Panc1 (cell line): Measurements from ENCODE around the gene AKR1C2. TPM values are rescaled to one million over a fixed set of nuclear protein-coding genes. Genes with fewer than 3 reads are reported as not detected.
"Not testable (repeated sequence)": the region's sequence is repeated elsewhere in the genome, so short reads cannot be mapped to it uniquely, and the experiment has no call there.

Experiments used
- ATAC-seq: fragments of 200-7000 bp; cut with Tn5 transposase; 2 replicates; pipeline ENCODE4 v1.9.1; 2020; ENCODE audit warnings: mild to moderate bottlenecking, moderate library complexity
- Bru-seq: library from RNA; stranded (reverse); fragments of 400-500 nt; gene quantifications from one replicate; lab custom pipeline; 2021; lab: Mats Ljungman, UMichigan
- BruChase-seq, 2 experiments: library from RNA; stranded (reverse); fragments of 400-500 nt; gene quantifications; one replicate each; lab custom pipeline; 2021; lab: Mats Ljungman, UMichigan
- BruUV-seq: library from RNA; stranded (reverse); fragments of 400-500 nt; replicated peaks from 2 replicates; lab custom pipeline; 2021; lab: Mats Ljungman, UMichigan
- CTCF ChIA-PET: fragments of 300-600 bp; sonication (Branson Sonifier 250); formaldehyde crosslinking; loops from one replicate; lab custom pipeline; 2022; ENCODE audit warnings: antibody characterized with exemption; lab: Charles Lee
- POLR2A ChIA-PET: fragments of 300-600 bp; sonication (Branson Sonifier 250); formaldehyde crosslinking; loops from one replicate; lab custom pipeline; 2022; ENCODE audit warnings: antibody characterized with exemption; lab: Charles Lee
- DNase-seq: peaks from one replicate; pipeline ENCODE4 v3.0.0-alpha.2; 2010; ENCODE audit warnings: low read depth, low spot score
- H3K27ac ChIP-seq: 2 replicates; pipeline ENCODE4 v1.5.1; 2011; ENCODE audit warnings: mild to moderate bottlenecking, low read length, inconsistent platforms
- H3K27me3 ChIP-seq: fragments of 200-500 bp; sonication (Bioruptor generic); 2 replicates; pipeline ENCODE4 v1.6.0; 2014; ENCODE audit warnings: low read length, inconsistent platforms; ENCODE audit not compliant: control insufficient read depth, insufficient read depth
- H3K36me3 ChIP-seq: fragments of 200-500 bp; sonication (Bioruptor generic); 2 replicates; pipeline ENCODE4 v1.5.1; 2014; ENCODE audit warnings: inconsistent platforms, mild to moderate bottlenecking, low read length, moderate library complexity; ENCODE audit not compliant: control insufficient read depth, insufficient read depth
- H3K4me1 ChIP-seq: 2 replicates; pipeline ENCODE4 v1.5.1; 2011; ENCODE audit warnings: inconsistent platforms, mild to moderate bottlenecking, low read length, moderate library complexity; ENCODE audit not compliant: control insufficient read depth, insufficient read depth
- H3K4me3 ChIP-seq, 2 experiments: 2 replicates each; pipeline ENCODE4 v1.5.1; 2011 to 2012; ENCODE audit warnings: low read depth in 2 of 2, low read length in 2 of 2, mild to moderate bottlenecking in 2 of 2, inconsistent platforms in 1 of 2, moderate library complexity in 1 of 2
- H3K9me3 ChIP-seq: fragments of 200-500 bp; sonication (Bioruptor generic); 2 replicates; pipeline ENCODE4 v1.5.1; 2014; ENCODE audit warnings: low read depth, mild to moderate bottlenecking, inconsistent platforms, low read length, moderate library complexity; ENCODE audit not compliant: control insufficient read depth, insufficient read depth
- POLR2AphosphoS5 ChIP-seq: IDR thresholded peaks from 2 replicates; pipeline ENCODE4 v1.6.1; 2012; ENCODE audit warnings: mild to moderate bottlenecking, low read depth, low read length, moderate library complexity
- TCF7L2 ChIP-seq: IDR thresholded peaks from 2 replicates; pipeline ENCODE4 v1.6.1; 2011; ENCODE audit warnings: mild to moderate bottlenecking, low read depth, low read length, inconsistent platforms
- in situ Hi-C: cut with HindIII; loops from 2 replicates; pipeline ENCODE4 v1.10.0; 2016; ENCODE audit warnings: low sequenced_read_pairs, low pct_unique_long_range_greater_than_20kb
- intact Hi-C: fragments of 100-400 bp; cut with micrococcal nuclease; formaldehyde crosslinking; loops from one replicate; pipeline ENCODE4 v1.10.0; 2022; ENCODE audit not compliant: unreplicated experiment
- long read RNA-seq: library from polyadenylated mRNA; unstranded; transcript quantifications from one replicate; pipeline ENCODE4 v2.0.0, GENCODE V29; 2021; ENCODE audit not compliant: unreplicated experiment
- polyA plus RNA-seq: library from polyadenylated mRNA; unstranded; fragments of >200 nt; gene quantifications from one replicate; pipeline ENCODE4 v1.2.1, GENCODE V29; 2012; ENCODE audit warnings: missing spikeins; ENCODE audit not compliant: insufficient read length
- total RNA-seq: library from RNA; stranded (reverse); gene quantifications from one replicate; pipeline ENCODE4 v1.2.1, GENCODE V29; 2021; ENCODE audit not compliant: unreplicated experiment

AKR1C2 gene
- 0.33 TPM for total RNA-seq
- polyA plus RNA-seq, result not detected
- Bru-seq, nascent RNA, result percentile 17 among the genes with signal in this experiment
- percentile 14 among the genes with signal in this experiment for BruChase-seq, experiment 1, labeled RNA remaining after a 2-hour chase
- BruChase-seq, experiment 2, labeled RNA remaining after a 6-hour chase, result percentile 6 among the genes with signal in this experiment
- long read RNA-seq, result 0 reads

- POLR2A ChIA-PET, H3K36me3 ChIP-seq, in situ Hi-C loops, ATAC-seq, H3K27ac ChIP-seq, H3K4me1 ChIP-seq, DNase-seq, BruUV-seq, H3K9me3 ChIP-seq, H3K27me3 ChIP-seq, intact Hi-C loops, H3K4me3 ChIP-seq: not testable (repeated sequence)
- CTCF ChIA-PET, result interaction anchor here (0.5 kb wide), 1 partner anchor 7 kb away, joined by 5 read pairs; no protein-coding TSS in a partner anchor
These were observed at the start of gene AKR1C2 for GRCh38 chr10:5003127-5004029. AKR1C2 (minus strand) TSS chr10:5003857; CDS start chr10:5003835, 22 bp downstream.

DNA sequence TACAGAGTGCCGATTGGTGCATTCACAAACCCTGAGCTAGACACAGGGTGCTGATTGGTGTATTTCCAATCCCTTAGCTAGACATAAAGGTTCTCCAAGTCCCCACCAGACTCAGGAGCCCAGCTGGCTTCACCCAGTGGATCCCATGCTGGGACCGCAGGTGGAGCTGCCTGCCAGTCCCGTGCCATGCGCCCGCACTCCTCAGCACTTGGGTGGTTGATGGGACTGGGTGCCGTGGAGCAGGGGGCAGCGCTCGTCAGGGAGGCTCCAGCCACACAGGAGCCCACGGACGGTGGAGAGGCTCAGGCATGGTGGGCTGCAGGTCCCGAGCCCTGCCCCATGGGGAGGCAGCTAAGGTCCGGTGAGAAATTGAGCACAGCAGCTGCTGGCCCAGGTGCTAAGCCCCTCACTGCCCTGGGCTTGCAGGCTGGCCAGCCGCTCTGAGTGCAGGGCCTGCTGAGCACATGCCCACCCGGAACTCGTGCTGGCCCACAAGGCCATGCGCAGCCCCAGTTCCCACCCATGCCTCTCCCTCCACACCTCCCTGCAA, 49.4 kb upstream of the AKR1C2 start:
- H3K4me1 ChIP-seq, result not testable (repeated sequence)

DNA sequence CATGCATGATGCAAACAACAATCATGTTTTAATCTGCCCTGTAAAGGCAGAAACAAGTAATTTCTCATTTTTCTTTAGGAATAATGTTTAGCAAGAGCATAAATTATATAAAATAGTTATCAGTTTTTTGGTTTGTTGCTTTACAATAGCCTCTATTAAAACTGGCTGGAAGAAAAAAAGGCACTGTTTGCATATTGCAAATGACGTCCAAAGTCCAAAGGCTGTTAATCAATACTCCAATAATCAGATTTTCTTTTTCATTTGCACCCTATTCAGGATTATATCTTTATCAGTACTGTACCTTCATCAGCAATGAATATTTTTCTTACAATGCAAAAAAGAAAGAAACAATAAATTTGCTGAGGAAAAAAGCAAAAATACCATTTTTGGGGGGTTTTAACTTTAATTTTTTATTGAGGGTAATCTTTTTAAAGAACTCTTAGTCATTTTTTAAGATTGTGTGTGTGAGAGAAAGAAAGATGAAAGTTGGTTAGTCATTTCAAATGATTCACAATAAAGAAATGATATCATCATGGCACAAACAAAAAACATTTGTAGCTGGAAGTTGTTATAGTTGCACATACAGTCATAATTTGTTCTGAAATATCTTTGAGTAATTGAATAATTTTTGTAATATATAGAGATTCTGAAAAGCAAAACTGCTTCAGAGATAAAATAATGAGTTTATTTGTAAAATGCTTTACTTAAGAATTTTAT, 44.4 kb upstream of the AKR1C2 start:
- no peaks in the 10 kb centered on the region for H3K36me3 ChIP-seq
- POLR2A ChIA-PET, result no interaction called here
- H3K4me3 ChIP-seq, result no peak overlapping the region
- no peaks in the 10 kb centered on the region for H3K27me3 ChIP-seq
- CTCF ChIA-PET, result no interaction called here
- intact Hi-C loops (no loop called here), in situ Hi-C loops (no loop called here)
- no peak for TF ChIP-seq TCF7L2
- no peak for TF ChIP-seq POLR2AphosphoS5
- H3K27ac ChIP-seq, result no peak overlapping the region
- ATAC-seq (no peak), DNase-seq (no peak)
- H3K9me3 ChIP-seq, result no peaks in the 10 kb centered on the region
- BruUV-seq, result no TSS peak
- no peaks in the 10 kb centered on the region for H3K4me1 ChIP-seq

More for the DNA sequence above, 49.4 kb upstream of the AKR1C2 start:
- intact Hi-C loops, H3K9me3 ChIP-seq, POLR2A ChIA-PET, H3K4me3 ChIP-seq, H3K27ac ChIP-seq, in situ Hi-C loops, CTCF ChIA-PET, ATAC-seq, BruUV-seq, H3K36me3 ChIP-seq, H3K27me3 ChIP-seq, DNase-seq: not testable (repeated sequence)

GRCh38 chr10:5047055-5047454, 43.4 kb upstream of the AKR1C2 start:
- H3K9me3 ChIP-seq, BruUV-seq, CTCF ChIA-PET, DNase-seq, H3K27me3 ChIP-seq, H3K4me3 ChIP-seq, H3K4me1 ChIP-seq, in situ Hi-C loops, ATAC-seq, H3K27ac ChIP-seq, intact Hi-C loops, H3K36me3 ChIP-seq: not testable (repeated sequence)
- POLR2A ChIA-PET, result interaction anchor here (0.6 kb wide), 1 partner anchor 13 kb away, joined by 4 read pairs; no protein-coding TSS in a partner anchor
